ENCODE measurements around the gene SLC6A12.
"Not testable (repeated sequence)": the region's sequence is repeated elsewhere in the genome, so short reads cannot be mapped to it uniquely, and the experiment has no call there.

Gene SLC6A12

DNA sequence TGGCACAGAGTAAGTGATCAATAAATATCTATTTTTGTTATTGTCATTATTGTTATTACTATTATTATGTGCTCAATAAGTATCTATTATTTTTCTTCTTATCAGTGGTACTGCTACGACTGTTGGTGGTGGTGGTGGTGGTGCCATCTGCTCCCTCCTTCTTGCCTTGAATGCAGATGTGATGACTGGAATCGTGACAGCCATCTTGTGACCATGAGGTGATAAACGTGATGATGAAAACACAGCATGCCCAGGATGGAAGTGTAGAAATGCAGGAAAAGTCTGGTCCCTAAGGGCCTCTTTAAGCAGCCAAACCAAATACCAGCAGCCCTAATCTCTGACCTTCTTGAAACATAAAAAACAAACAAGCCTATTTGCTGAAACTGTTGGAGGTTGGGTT is 22.4 kb downstream of the SLC6A12 start:
- no peak for ATAC-seq (ENCODE audit: low read depth)
- Histone ChIP-seq H3K4me1 (ENCODE audit: insufficient read depth, poor library complexity, severe bottlenecking) (no peaks in the 10 kb centered on the region), H3K4me3 (ENCODE audit: severe bottlenecking) (no peak overlapping the region), H3K27me3 (ENCODE audit: insufficient read depth, poor library complexity, severe bottlenecking) (no peaks in the 10 kb centered on the region), H3K27ac (ENCODE audit: poor library complexity, severe bottlenecking) (no peak overlapping the region), H3K36me3 (ENCODE audit: low read depth) (no peaks in the 10 kb centered on the region), H3K9me3 (ENCODE audit: severe bottlenecking) (no peaks in the 10 kb centered on the region)
- DNase-seq (ENCODE audit: low spot score), result no peak
- TF ChIP-seq CTCF (IDR thresholded peaks at IDR 0.05; ENCODE audit: poor library complexity, severe bottlenecking), result no peak

DNA sequence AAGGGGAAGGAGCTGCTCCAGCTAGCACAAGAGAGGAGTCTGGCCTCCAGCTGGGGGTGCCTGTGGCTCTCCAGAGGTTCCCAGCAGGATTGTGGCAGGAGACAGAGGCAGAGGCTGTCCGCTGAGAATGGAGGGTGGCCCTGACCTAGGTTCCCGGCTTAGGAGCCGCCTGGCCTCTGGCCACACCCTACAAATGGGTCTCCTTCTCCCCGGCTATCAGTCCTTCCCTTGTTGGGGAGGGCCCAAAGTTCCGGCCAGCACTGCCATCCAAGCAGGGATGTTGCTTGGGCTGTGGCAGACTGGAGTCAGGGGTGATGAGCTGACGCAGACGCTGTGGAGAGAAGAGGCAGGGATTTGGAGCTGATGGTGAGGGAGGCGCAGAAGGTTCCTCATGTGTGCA is 23.1 kb downstream of the SLC6A12 start:
- Histone ChIP-seq H3K27ac (ENCODE audit: poor library complexity, severe bottlenecking) (no peak overlapping the region), H3K27me3 (ENCODE audit: insufficient read depth, poor library complexity, severe bottlenecking) (no peaks in the 10 kb centered on the region), H3K36me3 (ENCODE audit: low read depth) (no peaks in the 10 kb centered on the region), H3K9me3 (ENCODE audit: severe bottlenecking) (no peaks in the 10 kb centered on the region), H3K4me3 (ENCODE audit: severe bottlenecking) (no peak overlapping the region), H3K4me1 (ENCODE audit: insufficient read depth, poor library complexity, severe bottlenecking) (no peaks in the 10 kb centered on the region)
- ATAC-seq (ENCODE audit: low read depth), result no peak
- TF ChIP-seq CTCF (IDR thresholded peaks at IDR 0.05; ENCODE audit: poor library complexity, severe bottlenecking), result no peak
- no peak for DNase-seq (ENCODE audit: low spot score)

DNA sequence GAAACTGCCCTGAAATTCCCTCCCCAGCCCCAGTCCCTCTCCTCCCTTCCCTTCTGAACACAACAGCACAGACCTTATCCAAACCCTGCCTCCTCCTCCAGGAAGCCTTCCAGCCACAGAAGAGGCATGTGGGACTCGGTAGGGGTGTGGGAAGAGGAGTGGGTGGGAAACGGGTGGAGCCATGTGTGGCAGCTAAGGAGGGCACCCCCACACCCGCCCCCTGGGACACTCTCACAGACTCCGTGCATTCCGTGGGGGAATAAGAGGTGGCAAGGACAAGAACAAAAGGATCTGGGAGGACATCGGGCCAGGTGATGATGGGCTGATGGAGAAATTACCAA is 24.4 kb downstream of the SLC6A12 start:
- Histone ChIP-seq H3K4me3 (ENCODE audit: severe bottlenecking) (no peak overlapping the region), H3K27me3 (ENCODE audit: insufficient read depth, poor library complexity, severe bottlenecking) (no peaks in the 10 kb centered on the region), H3K4me1 (ENCODE audit: insufficient read depth, poor library complexity, severe bottlenecking) (no peaks in the 10 kb centered on the region), H3K36me3 (ENCODE audit: low read depth) (no peaks in the 10 kb centered on the region), H3K27ac (ENCODE audit: poor library complexity, severe bottlenecking) (no peak overlapping the region), H3K9me3 (ENCODE audit: severe bottlenecking) (no peaks in the 10 kb centered on the region)
- TF ChIP-seq CTCF (IDR thresholded peaks at IDR 0.05; ENCODE audit: poor library complexity, severe bottlenecking), result no peak
- DNase-seq (ENCODE audit: low spot score) (no peak), ATAC-seq (ENCODE audit: low read depth) (no peak)

- H3K4me3 ChIP-seq (ENCODE audit: severe bottlenecking), result peak overlapping the region; percentile 21
- H3K9me3 ChIP-seq (ENCODE audit: severe bottlenecking), result no peaks in the 10 kb centered on the region
- peak; percentile 70 for TF ChIP-seq CTCF (IDR thresholded peaks at IDR 0.05; ENCODE audit: poor library complexity, severe bottlenecking)
- no peaks in the 10 kb centered on the region for H3K27me3 ChIP-seq (ENCODE audit: insufficient read depth, poor library complexity, severe bottlenecking)
- no peak overlapping the region for H3K27ac ChIP-seq (ENCODE audit: poor library complexity, severe bottlenecking)
- DNase-seq (ENCODE audit: low spot score), result no peak
- no peaks in the 10 kb centered on the region for H3K4me1 ChIP-seq (ENCODE audit: insufficient read depth, poor library complexity, severe bottlenecking)
- no peaks in the 10 kb centered on the region for H3K36me3 ChIP-seq (ENCODE audit: low read depth)
- ATAC-seq (ENCODE audit: low read depth), result peak; percentile 75
Observed at GRCh38 chr12:188910-189621, 24.9 kb downstream of the SLC6A12 start.

GRCh38 chr12:187986-188909 is 25.7 kb downstream of the SLC6A12 start:
- H3K27ac ChIP-seq (ENCODE audit: poor library complexity, severe bottlenecking); DNase-seq (ENCODE audit: low spot score); H3K9me3 ChIP-seq (ENCODE audit: severe bottlenecking); H3K4me1 ChIP-seq (ENCODE audit: insufficient read depth, poor library complexity, severe bottlenecking); H3K36me3 ChIP-seq (ENCODE audit: low read depth); H3K27me3 ChIP-seq (ENCODE audit: insufficient read depth, poor library complexity, severe bottlenecking); ATAC-seq (ENCODE audit: low read depth): not testable (repeated sequence)
- peak overlapping the region; percentile 21 for H3K4me3 ChIP-seq (ENCODE audit: severe bottlenecking)

All from RWPE2 (cell line).